HepG2 (cell line): Measurements from ENCODE around the gene DCTN2. TPM values are rescaled to one million over a fixed set of nuclear protein-coding genes. Genes with fewer than 3 reads are reported as not detected.
A peak's percentile ranks its signal among the peaks of the same experiment; 100 is the strongest.

Experiments
- ARNTL ChIP-seq: sonication (generic); formaldehyde crosslinking; IDR thresholded peaks from 2 replicates; pipeline ENCODE4 v1.4.0; 2020; ENCODE audit warnings: mild to moderate bottlenecking, missing genetic modification reagents
- ERF ChIP-seq: IDR thresholded peaks from 2 replicates; pipeline ENCODE4 v1.6.1; 2018; ENCODE audit warnings: missing biosample characterization, missing genetic modification reagents
- MTA1 ChIP-seq: sonication (generic); formaldehyde crosslinking; IDR thresholded peaks from 2 replicates; pipeline ENCODE4 v1.4.0; 2020; ENCODE audit warnings: missing genetic modification reagents, mild to moderate bottlenecking, borderline replicate concordance
- MYC ChIP-seq: sonication (generic); formaldehyde crosslinking; IDR thresholded peaks from 2 replicates; pipeline ENCODE4 v1.9.0; 2021; ENCODE audit warnings: missing genetic modification reagents, borderline replicate concordance
- PHF20 ChIP-seq: sonication (generic); formaldehyde crosslinking; IDR thresholded peaks from 2 replicates; pipeline ENCODE4 v1.5.0; 2020; ENCODE audit warnings: mild to moderate bottlenecking, missing genetic modification reagents
- PHF8 ChIP-seq: sonication (generic); formaldehyde crosslinking; IDR thresholded peaks from 2 replicates; pipeline ENCODE4 v1.5.0; 2020; ENCODE audit warnings: missing genetic modification reagents
- POLR2G ChIP-seq: fragments of 200-400 bp; formaldehyde crosslinking; IDR thresholded peaks from 2 replicates; pipeline ENCODE4 v1.6.1; 2018; ENCODE audit warnings: mild to moderate bottlenecking, low read depth, low read length, moderate library complexity
- SKI ChIP-seq: fragments of 450-650 bp; IDR thresholded peaks from one replicate; pipeline ENCODE4 v1.6.1; 2018; ENCODE audit warnings: mild to moderate bottlenecking; ENCODE audit not compliant: partially characterized antibody
- ZC3H4 ChIP-seq: sonication (generic); formaldehyde crosslinking; IDR thresholded peaks from 2 replicates; pipeline ENCODE4 v1.4.0; 2020; ENCODE audit warnings: missing genetic modification reagents, borderline replicate concordance
- ZNF276 ChIP-seq: sonication (generic); formaldehyde crosslinking; IDR thresholded peaks from 2 replicates; pipeline ENCODE4 v1.4.0; 2020; ENCODE audit warnings: mild to moderate bottlenecking, low read depth, missing genetic modification reagents
- polyA plus RNA-seq, 8 experiments: library from polyadenylated mRNA; depleted of rRNA in 3 of 8; stranded (reverse) in 7 of 8; unstranded in 1 of 8; fragments of >200 nt; fragmentation: Illumina TruSeq in 4 of 8; extraction: Trizol in 4 of 8; gene quantifications; 2 replicates each; pipeline versions ENCODE4 v1.2.1 to v1.2.3, GENCODE V29; 2011 to 2016; ENCODE audit warnings: low read depth in 4 of 8, missing spikeins in 1 of 8, mixed read lengths in 1 of 8; ENCODE audit not compliant: insufficient read depth in 1 of 8
- total RNA-seq, 5 experiments: library from RNA; depleted of rRNA; stranded (reverse); fragments of >200 nt; fragmentation: Illumina TruSeq; extraction: Trizol; gene quantifications; 2 replicates each; pipeline ENCODE4 v1.2.3, GENCODE V29; 2016; ENCODE audit warnings: low read depth in 1 of 5
- TF ChIP-seq, protein P1 (sequence below): sonication (generic); formaldehyde crosslinking; IDR thresholded peaks from 2 replicates; pipeline ENCODE4 v1.8.0; 2022; ENCODE audit warnings: missing genetic modification reagents, mild to moderate bottlenecking, borderline replicate concordance
- TF ChIP-seq, protein P2 (sequence below): sonication (generic); formaldehyde crosslinking; IDR thresholded peaks from 2 replicates; pipeline ENCODE4 v1.5.0; 2020; ENCODE audit warnings: missing genetic modification reagents
- TF ChIP-seq, protein P3 (sequence below), 2 experiments: sonication (generic) in 1 of 2; formaldehyde crosslinking in 1 of 2; IDR thresholded peaks; 2 replicates each; pipeline versions ENCODE4 v1.5.1 to v1.6.1; 2011 to 2020; ENCODE audit warnings: borderline replicate concordance in 1 of 2, low read depth in 1 of 2, low read length in 1 of 2, mild to moderate bottlenecking in 1 of 2, missing genetic modification reagents in 1 of 2, moderate library complexity in 1 of 2
- TF ChIP-seq, protein P4 (sequence below): sonication (generic); formaldehyde crosslinking; IDR thresholded peaks from 2 replicates; pipeline ENCODE4 v1.5.0; 2020; ENCODE audit warnings: mild to moderate bottlenecking, missing genetic modification reagents
- TF ChIP-seq, protein P5 (sequence below): sonication (generic); formaldehyde crosslinking; IDR thresholded peaks from 2 replicates; pipeline ENCODE4 v1.4.0; 2020; ENCODE audit warnings: mild to moderate bottlenecking, missing genetic modification reagents

Gene DCTN2
- total and polyA plus RNA-seq, 2 of the 13 experiments (the other 11 are each of a cell fraction or from before 2014, with no cell fraction given): 72.0 to 77.4 TPM

- TF ChIP-seq, protein P1, sequence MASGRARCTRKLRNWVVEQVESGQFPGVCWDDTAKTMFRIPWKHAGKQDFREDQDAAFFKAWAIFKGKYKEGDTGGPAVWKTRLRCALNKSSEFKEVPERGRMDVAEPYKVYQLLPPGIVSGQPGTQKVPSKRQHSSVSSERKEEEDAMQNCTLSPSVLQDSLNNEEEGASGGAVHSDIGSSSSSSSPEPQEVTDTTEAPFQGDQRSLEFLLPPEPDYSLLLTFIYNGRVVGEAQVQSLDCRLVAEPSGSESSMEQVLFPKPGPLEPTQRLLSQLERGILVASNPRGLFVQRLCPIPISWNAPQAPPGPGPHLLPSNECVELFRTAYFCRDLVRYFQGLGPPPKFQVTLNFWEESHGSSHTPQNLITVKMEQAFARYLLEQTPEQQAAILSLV (CRISPR knock-in tag): 0 out of 2 replicates have a peak, but pooled peaks have one; percentile 29
- TF ChIP-seq, protein P2, sequence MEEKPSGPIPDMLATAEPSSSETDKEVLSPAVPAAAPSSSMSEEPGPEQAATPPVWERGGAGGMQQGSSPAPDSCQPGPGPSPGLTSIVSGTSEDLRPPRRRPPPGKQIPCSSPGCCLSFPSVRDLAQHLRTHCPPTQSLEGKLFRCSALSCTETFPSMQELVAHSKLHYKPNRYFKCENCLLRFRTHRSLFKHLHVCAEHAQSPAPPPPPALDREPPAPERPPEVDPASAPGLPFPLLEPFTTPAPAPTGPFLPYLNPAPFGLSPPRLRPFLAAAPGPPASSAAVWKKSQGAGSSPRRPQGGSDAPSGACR: 0 out of 2 replicates have a peak, but pooled peaks have one; percentile 37
- TF ChIP-seq PHF8 (CRISPR knock-in tag): peak; percentile 74; the same call in 1 of the 2 replicates
- TF ChIP-seq POLR2G: peak; percentile 78
- TF ChIP-seq ARNTL (CRISPR knock-in tag): 0 out of 2 replicates have a peak, but pooled peaks have one; percentile 19
- peak; percentile 55; the same call in 1 of the 2 replicates for TF ChIP-seq MTA1
- TF ChIP-seq, protein P3, sequence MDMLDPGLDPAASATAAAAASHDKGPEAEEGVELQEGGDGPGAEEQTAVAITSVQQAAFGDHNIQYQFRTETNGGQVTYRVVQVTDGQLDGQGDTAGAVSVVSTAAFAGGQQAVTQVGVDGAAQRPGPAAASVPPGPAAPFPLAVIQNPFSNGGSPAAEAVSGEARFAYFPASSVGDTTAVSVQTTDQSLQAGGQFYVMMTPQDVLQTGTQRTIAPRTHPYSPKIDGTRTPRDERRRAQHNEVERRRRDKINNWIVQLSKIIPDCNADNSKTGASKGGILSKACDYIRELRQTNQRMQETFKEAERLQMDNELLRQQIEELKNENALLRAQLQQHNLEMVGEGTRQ (IDR thresholded peaks at IDR 0.05; ENCODE audit: low read depth, low read length): peak; percentile 92
- TF ChIP-seq, protein P3 (CRISPR knock-in tag; IDR thresholded peaks at IDR 0.05; ENCODE audit: borderline replicate concordance): peak; percentile 86; the same call in 1 of the 2 replicates
- peak; percentile 9 for TF ChIP-seq SKI
- TF ChIP-seq ZC3H4 (CRISPR knock-in tag): no peak
- TF ChIP-seq, protein P4, sequence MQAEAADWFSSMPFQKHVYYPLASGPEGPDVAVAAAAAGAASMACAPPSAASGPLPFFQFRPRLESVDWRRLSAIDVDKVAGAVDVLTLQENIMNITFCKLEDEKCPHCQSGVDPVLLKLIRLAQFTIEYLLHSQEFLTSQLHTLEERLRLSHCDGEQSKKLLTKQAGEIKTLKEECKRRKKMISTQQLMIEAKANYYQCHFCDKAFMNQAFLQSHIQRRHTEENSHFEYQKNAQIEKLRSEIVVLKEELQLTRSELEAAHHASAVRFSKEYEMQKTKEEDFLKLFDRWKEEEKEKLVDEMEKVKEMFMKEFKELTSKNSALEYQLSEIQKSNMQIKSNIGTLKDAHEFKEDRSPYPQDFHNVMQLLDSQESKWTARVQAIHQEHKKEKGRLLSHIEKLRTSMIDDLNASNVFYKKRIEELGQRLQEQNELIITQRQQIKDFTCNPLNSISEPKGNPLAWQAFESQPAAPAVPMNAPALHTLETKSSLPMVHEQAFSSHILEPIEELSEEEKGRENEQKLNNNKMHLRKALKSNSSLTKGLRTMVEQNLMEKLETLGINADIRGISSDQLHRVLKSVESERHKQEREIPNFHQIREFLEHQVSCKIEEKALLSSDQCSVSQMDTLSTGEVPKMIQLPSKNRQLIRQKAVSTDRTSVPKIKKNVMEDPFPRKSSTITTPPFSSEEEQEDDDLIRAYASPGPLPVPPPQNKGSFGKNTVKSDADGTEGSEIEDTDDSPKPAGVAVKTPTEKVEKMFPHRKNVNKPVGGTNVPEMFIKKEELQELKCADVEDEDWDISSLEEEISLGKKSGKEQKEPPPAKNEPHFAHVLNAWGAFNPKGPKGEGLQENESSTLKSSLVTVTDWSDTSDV (CRISPR knock-in tag): 0 out of 2 replicates have a peak, but pooled peaks have one; percentile 45
- TF ChIP-seq ZNF276 (CRISPR knock-in tag): 0 out of 2 replicates have a peak, but pooled peaks have one; percentile 41
- TF ChIP-seq PHF20: peak; percentile 83
- TF ChIP-seq, protein P5, sequence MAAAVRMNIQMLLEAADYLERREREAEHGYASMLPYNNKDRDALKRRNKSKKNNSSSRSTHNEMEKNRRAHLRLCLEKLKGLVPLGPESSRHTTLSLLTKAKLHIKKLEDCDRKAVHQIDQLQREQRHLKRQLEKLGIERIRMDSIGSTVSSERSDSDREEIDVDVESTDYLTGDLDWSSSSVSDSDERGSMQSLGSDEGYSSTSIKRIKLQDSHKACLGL (CRISPR knock-in tag): peak; percentile 81
- TF ChIP-seq ERF (CRISPR knock-in tag): peak; percentile 44; the same call in 1 of the 2 replicates
- peak; percentile 48; the same call in 1 of the 2 replicates for TF ChIP-seq MYC
These were observed 44.1 kb upstream of the DCTN2 start, which contains the start of gene PIP4K2C (continued) for GRCh38 chr12:57590864-57591781.
